Parathyroid adenoma (tissue), 2 donors: ENCODE measurements around the gene ZRANB1.

Experiments
- H2AFZ ChIP-seq: fragments of 300-600 bp; sonication (generic); one replicate; pipeline ENCODE4 v1.7.0; 2017; ENCODE audit warnings: antibody characterized with exemption, mild to moderate bottlenecking
- H3K27ac ChIP-seq: fragments of 300-600 bp; sonication (generic); one replicate; pipeline ENCODE4 v1.7.0; 2017
- H3K27me3 ChIP-seq: fragments of 300-600 bp; sonication (generic); one replicate; pipeline ENCODE4 v1.7.0; 2017; ENCODE audit warnings: low read length; ENCODE audit not compliant: control insufficient read depth, insufficient read depth
- H3K36me3 ChIP-seq: fragments of 300-600 bp; sonication (generic); one replicate; pipeline ENCODE4 v1.7.0; 2017; ENCODE audit warnings: low read length; ENCODE audit not compliant: control insufficient read depth, insufficient read depth
- H3K4me1 ChIP-seq: fragments of 300-600 bp; sonication (generic); one replicate; pipeline ENCODE4 v1.7.0; 2017; ENCODE audit warnings: control low read depth
- H3K4me2 ChIP-seq: fragments of 300-600 bp; sonication (generic); one replicate; pipeline ENCODE4 v1.7.0; 2017; ENCODE audit warnings: low read length
- H3K4me3 ChIP-seq: fragments of 300-600 bp; sonication (generic); one replicate; pipeline ENCODE4 v1.7.0; 2017; ENCODE audit warnings: low read depth, low read length
- H3K79me2 ChIP-seq: fragments of 300-600 bp; sonication (generic); one replicate; pipeline ENCODE4 v1.7.0; 2017; ENCODE audit warnings: control low read depth
- H3K9ac ChIP-seq: fragments of 300-600 bp; sonication (generic); one replicate; pipeline ENCODE4 v1.7.0; 2017; ENCODE audit warnings: mild to moderate bottlenecking
- H3K9me3 ChIP-seq: fragments of 300-600 bp; sonication (generic); one replicate; pipeline ENCODE4 v1.7.0; 2017; ENCODE audit warnings: low read length; ENCODE audit not compliant: control insufficient read depth
- TF ChIP-seq, protein P1 (sequence below): fragments of 300-600 bp; sonication (generic); IDR thresholded peaks from one replicate; pipeline ENCODE4 v1.7.0; 2017; ENCODE audit warnings: antibody characterized with exemption, mild to moderate bottlenecking
- donor health status: primary hyperparathyroidism.

ZRANB1 gene

DNA sequence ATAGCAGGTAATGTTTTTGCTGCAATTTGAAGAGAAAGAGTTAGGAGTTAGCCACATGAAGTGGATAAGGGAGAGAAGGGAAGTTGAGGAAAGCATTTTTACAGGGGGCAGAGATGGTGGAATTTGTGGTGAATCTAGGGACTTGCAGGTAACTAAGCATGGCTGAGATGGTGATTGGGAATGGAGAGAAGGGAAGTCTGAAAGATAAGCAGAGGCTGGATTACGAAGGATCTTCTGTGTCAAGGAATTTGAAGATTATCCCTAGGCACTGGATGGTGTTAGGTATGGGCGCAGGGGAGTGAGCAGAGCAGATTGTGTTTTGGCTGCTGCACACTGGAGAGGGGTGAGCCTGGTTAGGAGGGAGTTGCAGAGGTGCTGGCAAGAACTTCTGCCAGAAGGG lies 25.3 kb downstream of the ZRANB1 start:
- Histone ChIP-seq H2AFZ (no peak overlapping the region), H3K4me1 (peaks cover 4% of the 10 kb centered on the region), H3K4me3 (no peak overlapping the region), H3K79me2 (peaks cover 27% of the 10 kb centered on the region), H3K9ac (no peak overlapping the region), H3K27me3 (no peaks in the 10 kb centered on the region), H3K9me3 (no peaks in the 10 kb centered on the region), H3K4me2 (no peak overlapping the region), H3K27ac (no peak overlapping the region), H3K36me3 (no peaks in the 10 kb centered on the region)
- TF ChIP-seq, protein P1, sequence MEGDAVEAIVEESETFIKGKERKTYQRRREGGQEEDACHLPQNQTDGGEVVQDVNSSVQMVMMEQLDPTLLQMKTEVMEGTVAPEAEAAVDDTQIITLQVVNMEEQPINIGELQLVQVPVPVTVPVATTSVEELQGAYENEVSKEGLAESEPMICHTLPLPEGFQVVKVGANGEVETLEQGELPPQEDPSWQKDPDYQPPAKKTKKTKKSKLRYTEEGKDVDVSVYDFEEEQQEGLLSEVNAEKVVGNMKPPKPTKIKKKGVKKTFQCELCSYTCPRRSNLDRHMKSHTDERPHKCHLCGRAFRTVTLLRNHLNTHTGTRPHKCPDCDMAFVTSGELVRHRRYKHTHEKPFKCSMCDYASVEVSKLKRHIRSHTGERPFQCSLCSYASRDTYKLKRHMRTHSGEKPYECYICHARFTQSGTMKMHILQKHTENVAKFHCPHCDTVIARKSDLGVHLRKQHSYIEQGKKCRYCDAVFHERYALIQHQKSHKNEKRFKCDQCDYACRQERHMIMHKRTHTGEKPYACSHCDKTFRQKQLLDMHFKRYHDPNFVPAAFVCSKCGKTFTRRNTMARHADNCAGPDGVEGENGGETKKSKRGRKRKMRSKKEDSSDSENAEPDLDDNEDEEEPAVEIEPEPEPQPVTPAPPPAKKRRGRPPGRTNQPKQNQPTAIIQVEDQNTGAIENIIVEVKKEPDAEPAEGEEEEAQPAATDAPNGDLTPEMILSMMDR: no peak

GRCh38 chr10:124971276-124971675 lies 29.4 kb downstream of the ZRANB1 start:
- H3K27ac ChIP-seq: no peak overlapping the region
- H3K4me1 ChIP-seq: peaks cover under 1% of the 10 kb centered on the region
- peaks cover 27% of the 10 kb centered on the region for H3K79me2 ChIP-seq
- no peak overlapping the region for H3K4me2 ChIP-seq
- no peak overlapping the region for H3K9ac ChIP-seq
- no peak overlapping the region for H2AFZ ChIP-seq
- H3K4me3 ChIP-seq: no peak overlapping the region
- no peaks in the 10 kb centered on the region for H3K27me3 ChIP-seq
- TF ChIP-seq, protein P1: no peak
- H3K36me3 ChIP-seq: no peaks in the 10 kb centered on the region
- no peaks in the 10 kb centered on the region for H3K9me3 ChIP-seq

DNA sequence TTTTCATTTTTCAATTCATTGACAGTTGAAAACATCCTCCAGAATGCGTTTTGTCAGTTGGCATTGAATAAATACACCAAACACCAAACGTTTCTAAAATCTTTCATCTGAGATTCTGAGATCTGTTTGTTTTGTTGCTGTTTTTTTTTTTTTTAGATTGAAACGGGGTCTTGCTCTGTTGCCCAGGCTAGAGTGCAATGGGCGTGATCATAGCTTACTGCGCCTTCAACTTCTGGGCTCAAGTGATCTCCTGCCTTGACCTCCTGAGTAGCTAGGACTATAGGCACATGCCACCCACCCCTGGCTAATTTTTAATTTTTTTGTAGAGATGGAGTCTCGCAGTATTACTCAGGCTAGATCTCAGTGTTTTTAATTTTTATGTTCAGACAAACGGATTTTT lies 30.7 kb downstream of the ZRANB1 start:
- no peaks in the 10 kb centered on the region for H3K9me3 ChIP-seq

GRCh38 chr10:124974131-124974530 lies 32.2 kb downstream of the ZRANB1 start:
- Histone ChIP-seq H3K9ac (no peak overlapping the region), H2AFZ (no peak overlapping the region), H3K79me2 (peaks cover 12% of the 10 kb centered on the region), H3K4me1 (peaks cover 7% of the 10 kb centered on the region), H3K27me3 (no peaks in the 10 kb centered on the region), H3K4me3 (no peak overlapping the region), H3K9me3 (no peaks in the 10 kb centered on the region), H3K27ac (no peak overlapping the region), H3K4me2 (no peak overlapping the region), H3K36me3 (no peaks in the 10 kb centered on the region)
- TF ChIP-seq, protein P1: no peak

More for the DNA sequence above, 30.7 kb downstream of the ZRANB1 start:
- H2AFZ ChIP-seq: no peak overlapping the region
- TF ChIP-seq, protein P1: no peak
- peaks cover 21% of the 10 kb centered on the region for H3K79me2 ChIP-seq
- peaks cover under 1% of the 10 kb centered on the region for H3K4me1 ChIP-seq
- H3K4me3 ChIP-seq: no peak overlapping the region
- no peak overlapping the region for H3K27ac ChIP-seq
- no peaks in the 10 kb centered on the region for H3K27me3 ChIP-seq
- H3K36me3 ChIP-seq: no peaks in the 10 kb centered on the region
- H3K9ac ChIP-seq: no peak overlapping the region
- H3K4me2 ChIP-seq: no peak overlapping the region

- Histone ChIP-seq H3K4me3 (no peak overlapping the region), H3K27me3 (no peaks in the 10 kb centered on the region), H2AFZ (no peak overlapping the region), H3K27ac (no peak overlapping the region), H3K79me2 (peaks cover 10% of the 10 kb centered on the region), H3K36me3 (no peaks in the 10 kb centered on the region), H3K4me1 (peaks cover 7% of the 10 kb centered on the region), H3K4me2 (no peak overlapping the region), H3K9me3 (no peaks in the 10 kb centered on the region), H3K9ac (no peak overlapping the region)
- TF ChIP-seq, protein P1: no peak
These were observed 34.1 kb downstream of the ZRANB1 start for GRCh38 chr10:124975977-124976514.
